Mesothelial cell of epicardium (in vitro differentiated cells): Measurements from ENCODE around the gene SETD1A. TPM values are rescaled to one million over a fixed set of nuclear protein-coding genes. Genes with fewer than 3 reads are reported as not detected.

Experiments
- DNase-seq, 2 experiments: peaks; one replicate each; pipeline ENCODE4 v3.0.0; 2021; ENCODE audit warnings: low spot score in 2 of 2; ENCODE audit not compliant: unreplicated experiment in 2 of 2
- H3K27ac Mint-ChIP-seq: 2 replicates; pipeline ENCODE4 v1.8.0; 2021; ENCODE audit warnings: mixed read lengths
- H3K27me3 Mint-ChIP-seq: 2 replicates; pipeline ENCODE4 v1.8.0; 2021; ENCODE audit warnings: low read depth, mixed read lengths
- H3K36me3 Mint-ChIP-seq: 2 replicates; pipeline ENCODE4 v1.8.0; 2021; ENCODE audit warnings: mixed read lengths
- H3K4me1 Mint-ChIP-seq: 2 replicates; pipeline ENCODE4 v1.8.0; 2021; ENCODE audit warnings: mixed read lengths
- H3K4me3 Mint-ChIP-seq: 2 replicates; pipeline ENCODE4 v1.8.0; 2021; ENCODE audit warnings: mild to moderate bottlenecking, moderate library complexity, mixed read lengths
- H3K9me3 Mint-ChIP-seq: 2 replicates; pipeline ENCODE4 v1.8.0; 2021; ENCODE audit warnings: mixed read lengths
- total RNA-seq: library from RNA; stranded (reverse); gene quantifications from 3 replicates; pipeline ENCODE4 v1.2.1, GENCODE V29; 2021
- TF ChIP-seq, protein P1 (sequence below): fragments of 200-600 bp; sonication (generic); IDR thresholded peaks from one replicate; pipeline ENCODE4 v1.5.0; 2021; ENCODE audit warnings: antibody characterized with exemption; ENCODE audit not compliant: unreplicated experiment

The SETD1A gene
- total RNA-seq, 1 donor from 2014 or later, result 36.4 TPM

DNA sequence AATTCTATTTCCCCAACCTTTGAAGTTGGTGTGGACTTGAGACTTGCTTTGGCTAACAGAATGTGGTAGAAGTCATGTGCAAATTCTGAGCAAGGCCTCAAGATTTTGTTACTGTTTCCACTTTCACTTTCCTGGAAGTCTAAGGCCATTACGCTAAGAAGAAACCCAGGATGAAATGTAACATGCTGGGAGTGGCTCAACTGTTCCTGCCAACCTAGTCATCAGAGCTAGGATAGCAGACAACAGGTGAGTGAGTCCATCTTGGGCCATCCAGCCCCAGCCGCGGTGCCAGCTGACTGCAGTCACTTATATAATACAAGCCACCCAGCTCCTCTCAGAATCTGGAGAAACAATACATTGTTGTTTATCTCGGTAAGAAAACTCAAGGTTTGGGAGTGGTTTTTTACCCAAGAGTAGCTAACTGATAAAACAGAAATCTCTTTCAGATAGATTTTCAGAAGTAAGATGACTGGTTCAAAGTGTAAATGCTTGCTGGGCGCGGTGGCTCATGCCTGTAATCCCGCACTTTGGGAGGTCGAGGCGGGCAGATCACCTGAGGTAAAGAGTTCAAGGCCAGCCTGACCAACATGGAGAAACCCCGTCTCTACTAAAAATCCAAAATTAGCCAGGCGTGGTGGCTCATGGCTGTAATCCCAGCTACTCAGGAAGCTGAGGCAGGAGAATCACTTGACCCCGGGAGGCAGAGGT lies 65.1 kb downstream of the SETD1A start:
- H3K9me3 Mint-ChIP-seq, result no peaks in the 10 kb centered on the region
- H3K27ac Mint-ChIP-seq, result no peak overlapping the region
- H3K4me1 Mint-ChIP-seq, result no peaks in the 10 kb centered on the region
- no peak overlapping the region for H3K4me3 Mint-ChIP-seq
- H3K27me3 Mint-ChIP-seq, result no peaks in the 10 kb centered on the region
- H3K36me3 Mint-ChIP-seq, result no peaks in the 10 kb centered on the region
- DNase-seq, result no peak
- TF ChIP-seq, protein P1, sequence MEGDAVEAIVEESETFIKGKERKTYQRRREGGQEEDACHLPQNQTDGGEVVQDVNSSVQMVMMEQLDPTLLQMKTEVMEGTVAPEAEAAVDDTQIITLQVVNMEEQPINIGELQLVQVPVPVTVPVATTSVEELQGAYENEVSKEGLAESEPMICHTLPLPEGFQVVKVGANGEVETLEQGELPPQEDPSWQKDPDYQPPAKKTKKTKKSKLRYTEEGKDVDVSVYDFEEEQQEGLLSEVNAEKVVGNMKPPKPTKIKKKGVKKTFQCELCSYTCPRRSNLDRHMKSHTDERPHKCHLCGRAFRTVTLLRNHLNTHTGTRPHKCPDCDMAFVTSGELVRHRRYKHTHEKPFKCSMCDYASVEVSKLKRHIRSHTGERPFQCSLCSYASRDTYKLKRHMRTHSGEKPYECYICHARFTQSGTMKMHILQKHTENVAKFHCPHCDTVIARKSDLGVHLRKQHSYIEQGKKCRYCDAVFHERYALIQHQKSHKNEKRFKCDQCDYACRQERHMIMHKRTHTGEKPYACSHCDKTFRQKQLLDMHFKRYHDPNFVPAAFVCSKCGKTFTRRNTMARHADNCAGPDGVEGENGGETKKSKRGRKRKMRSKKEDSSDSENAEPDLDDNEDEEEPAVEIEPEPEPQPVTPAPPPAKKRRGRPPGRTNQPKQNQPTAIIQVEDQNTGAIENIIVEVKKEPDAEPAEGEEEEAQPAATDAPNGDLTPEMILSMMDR, result no peak

GRCh38 chr16:31023252-31023602 lies 65.7 kb downstream of the SETD1A start:
- H3K4me3 Mint-ChIP-seq, result no peak overlapping the region
- TF ChIP-seq, protein P1, result no peak
- H3K27ac Mint-ChIP-seq, result no peak overlapping the region
- H3K9me3 Mint-ChIP-seq, result no peaks in the 10 kb centered on the region
- H3K27me3 Mint-ChIP-seq, result no peaks in the 10 kb centered on the region
- no peak for DNase-seq
- no peaks in the 10 kb centered on the region for H3K36me3 Mint-ChIP-seq
- no peaks in the 10 kb centered on the region for H3K4me1 Mint-ChIP-seq

DNA sequence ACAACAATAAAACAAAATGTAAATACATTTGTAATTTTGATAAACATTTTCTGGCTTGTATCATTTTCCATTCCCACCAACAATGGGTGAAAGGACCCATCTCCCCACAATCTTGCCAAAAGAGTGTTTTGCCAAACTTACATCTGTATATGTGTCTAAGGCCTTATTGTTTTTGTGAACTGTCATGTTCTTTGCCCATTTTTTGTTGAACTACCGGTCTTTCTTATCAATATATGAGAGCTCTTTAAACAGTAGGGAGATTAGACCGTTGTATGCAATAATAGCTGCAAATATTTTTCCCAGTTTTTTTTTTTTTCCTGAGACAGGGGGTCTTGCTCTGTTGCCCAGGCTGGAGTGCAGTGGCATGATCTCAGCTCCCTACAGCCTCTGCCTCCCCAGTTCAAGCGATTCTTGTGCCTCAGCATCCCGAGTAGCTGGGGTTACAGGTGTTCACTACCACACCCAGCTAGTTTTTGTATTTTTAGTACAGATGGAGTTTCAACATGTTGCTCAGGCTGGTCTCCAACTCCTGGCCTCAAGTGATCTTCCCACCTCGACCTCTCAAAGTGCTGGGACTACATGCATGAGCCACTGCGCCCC lies 66.2 kb downstream of the SETD1A start:
- H3K27ac Mint-ChIP-seq, result no peak overlapping the region
- H3K9me3 Mint-ChIP-seq, result no peaks in the 10 kb centered on the region
- no peaks in the 10 kb centered on the region for H3K4me1 Mint-ChIP-seq
- no peaks in the 10 kb centered on the region for H3K27me3 Mint-ChIP-seq
- TF ChIP-seq, protein P1, result no peak
- no peaks in the 10 kb centered on the region for H3K36me3 Mint-ChIP-seq
- no peak overlapping the region for H3K4me3 Mint-ChIP-seq
- DNase-seq, result no peak

- Mint-ChIP-seq H3K4me1 (no peaks in the 10 kb centered on the region), H3K27ac (no peak overlapping the region), H3K36me3 (no peaks in the 10 kb centered on the region), H3K27me3 (no peaks in the 10 kb centered on the region), H3K4me3 (no peak overlapping the region), H3K9me3 (no peaks in the 10 kb centered on the region)
- TF ChIP-seq, protein P1, result no peak
- DNase-seq, result no peak
Observed at GRCh38 chr16:31025339-31025738, 67.8 kb downstream of the SETD1A start.

GRCh38 chr16:31029272-31029671 lies 71.7 kb downstream of the SETD1A start:
- peaks cover under 1% of the 10 kb centered on the region for H3K36me3 Mint-ChIP-seq
- H3K4me3 Mint-ChIP-seq, result no peak overlapping the region
- H3K4me1 Mint-ChIP-seq, result peaks cover 5% of the 10 kb centered on the region
- TF ChIP-seq, protein P1, result no peak
- no peaks in the 10 kb centered on the region for H3K27me3 Mint-ChIP-seq
- no peak for DNase-seq
- no peak overlapping the region for H3K27ac Mint-ChIP-seq
- H3K9me3 Mint-ChIP-seq, result no peaks in the 10 kb centered on the region
